Measurements from ENCODE around the gene CFAP141.

CFAP141 gene

GRCh38 chr1:154206196-154206595, at the start of gene CFAP141:
Gene CFAP141 (minus strand): TSS chr1:154206333. CDS start chr1:154206307, 26 bp downstream.
- Histone ChIP-seq H3K4me1 (ENCODE audit: insufficient read depth, poor library complexity, severe bottlenecking) (no peaks in the 10 kb centered on the region), H3K9me3 (ENCODE audit: severe bottlenecking) (no peaks in the 10 kb centered on the region), H3K4me3 (ENCODE audit: severe bottlenecking) (no peak within 1 kb of the TSS), H3K27me3 (ENCODE audit: insufficient read depth, poor library complexity, severe bottlenecking) (no peaks in the 10 kb centered on the region), H3K27ac (ENCODE audit: poor library complexity, severe bottlenecking) (no peak within 1 kb of the TSS), H3K36me3 (ENCODE audit: low read depth) (peaks cover 46% of the 10 kb centered on the region)
- peak; percentile 66; the same call in 2 of the 3 replicates for ATAC-seq (ENCODE audit: low read depth)
- no peak for TF ChIP-seq CTCF (IDR thresholded peaks at IDR 0.05; ENCODE audit: poor library complexity, severe bottlenecking)
- no peak for DNase-seq (ENCODE audit: low spot score)

GRCh38 chr1:154253671-154254070, 47.5 kb upstream of the CFAP141 start:
- H3K27ac ChIP-seq (ENCODE audit: poor library complexity, severe bottlenecking): no peak overlapping the region
- no peaks in the 10 kb centered on the region for H3K27me3 ChIP-seq (ENCODE audit: insufficient read depth, poor library complexity, severe bottlenecking)
- DNase-seq (ENCODE audit: low spot score): no peak
- no peak overlapping the region for H3K4me3 ChIP-seq (ENCODE audit: severe bottlenecking)
- no peaks in the 10 kb centered on the region for H3K9me3 ChIP-seq (ENCODE audit: severe bottlenecking)
- no peak for TF ChIP-seq CTCF (IDR thresholded peaks at IDR 0.05; ENCODE audit: poor library complexity, severe bottlenecking)
- H3K4me1 ChIP-seq (ENCODE audit: insufficient read depth, poor library complexity, severe bottlenecking): no peaks in the 10 kb centered on the region
- ATAC-seq (ENCODE audit: low read depth): no peak
- peaks cover 100% of the 10 kb centered on the region for H3K36me3 ChIP-seq (ENCODE audit: low read depth)

DNA sequence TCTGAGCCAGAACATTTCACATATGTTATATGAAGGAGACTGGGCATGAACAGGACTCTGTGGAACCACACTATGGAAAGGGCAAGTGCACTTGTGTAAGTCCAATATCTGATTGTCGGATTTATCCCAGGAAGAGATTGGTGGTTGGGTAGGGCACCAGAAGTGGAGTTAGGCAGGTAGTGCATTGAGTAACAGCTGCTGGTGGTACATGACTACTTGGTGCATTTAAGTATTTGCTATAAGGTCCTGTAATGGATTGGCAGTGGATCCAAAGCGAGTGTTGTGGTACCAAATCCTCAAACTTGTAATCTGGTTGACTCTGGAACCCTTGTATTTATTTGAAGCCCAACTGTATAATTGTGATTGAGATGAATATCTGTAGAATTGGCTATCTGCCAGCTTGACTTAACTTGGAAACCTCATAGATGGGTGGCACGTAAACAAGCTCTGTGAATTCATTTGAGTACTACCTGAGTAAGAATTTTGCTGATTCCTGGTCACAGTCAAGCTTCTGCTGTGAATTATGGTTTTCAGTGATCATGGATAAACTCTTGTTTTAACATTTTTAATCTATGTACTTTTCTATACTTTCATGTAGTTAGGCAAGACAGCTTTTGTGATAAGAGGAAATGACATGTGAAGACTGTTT, 35.7 kb upstream of the CFAP141 start:
- H3K36me3 ChIP-seq (ENCODE audit: low read depth): peaks cover 97% of the 10 kb centered on the region

DNA sequence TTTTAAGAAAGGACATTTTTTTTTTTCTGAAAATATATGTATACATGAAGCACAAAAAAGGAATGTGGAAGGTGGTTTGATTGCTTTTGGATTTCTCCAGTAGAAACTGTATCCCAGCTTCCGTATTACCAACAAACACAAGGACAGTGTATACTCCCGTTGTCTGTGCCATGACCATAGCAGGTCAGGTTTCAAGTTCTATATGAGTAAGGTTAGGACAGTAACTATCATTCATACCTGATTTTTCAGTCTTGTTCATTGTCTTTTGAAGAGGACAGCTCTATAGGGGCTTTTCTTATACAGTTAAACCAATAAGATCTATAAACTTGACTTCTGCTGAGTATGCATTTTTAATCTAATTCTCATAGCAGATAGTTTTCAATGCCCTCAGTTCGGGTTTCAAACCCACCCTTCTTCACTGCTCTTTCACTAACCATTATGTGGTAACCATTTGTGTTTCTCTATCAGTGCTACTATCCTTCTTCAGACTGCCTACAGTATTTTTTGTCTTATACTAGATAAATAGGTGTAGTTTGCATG, 34.2 kb upstream of the CFAP141 start:
- H3K4me1 ChIP-seq (ENCODE audit: insufficient read depth, poor library complexity, severe bottlenecking): no peaks in the 10 kb centered on the region
- H3K27me3 ChIP-seq (ENCODE audit: insufficient read depth, poor library complexity, severe bottlenecking): no peaks in the 10 kb centered on the region
- no peak overlapping the region for H3K27ac ChIP-seq (ENCODE audit: poor library complexity, severe bottlenecking)

More for the DNA sequence above, 35.7 kb upstream of the CFAP141 start:
- Histone ChIP-seq H3K27ac (ENCODE audit: poor library complexity, severe bottlenecking) (no peak overlapping the region), H3K27me3 (ENCODE audit: insufficient read depth, poor library complexity, severe bottlenecking) (no peaks in the 10 kb centered on the region), H3K4me3 (ENCODE audit: severe bottlenecking) (no peak overlapping the region), H3K4me1 (ENCODE audit: insufficient read depth, poor library complexity, severe bottlenecking) (no peaks in the 10 kb centered on the region), H3K9me3 (ENCODE audit: severe bottlenecking) (no peaks in the 10 kb centered on the region)
- ATAC-seq (ENCODE audit: low read depth): no peak
- no peak for TF ChIP-seq CTCF (IDR thresholded peaks at IDR 0.05; ENCODE audit: poor library complexity, severe bottlenecking)
- DNase-seq (ENCODE audit: low spot score): no peak

More for the DNA sequence above, 34.2 kb upstream of the CFAP141 start:
- ATAC-seq (ENCODE audit: low read depth): no peak
- Histone ChIP-seq H3K36me3 (ENCODE audit: low read depth) (peaks cover 97% of the 10 kb centered on the region), H3K9me3 (ENCODE audit: severe bottlenecking) (no peaks in the 10 kb centered on the region), H3K4me3 (ENCODE audit: severe bottlenecking) (no peak overlapping the region)
- no peak for TF ChIP-seq CTCF (IDR thresholded peaks at IDR 0.05; ENCODE audit: poor library complexity, severe bottlenecking)
- no peak for DNase-seq (ENCODE audit: low spot score)

All from RWPE2 (cell line).